ENCODE data around the gene UBC.
"Not testable (repeated sequence)": the region's sequence is repeated elsewhere in the genome, so short reads cannot be mapped to it uniquely, and the experiment has no call there.

UBC gene

GRCh38 chr12:124914392-124915238, at the start of gene UBC:
Gene UBC, minus strand, starts transcription at chr12:124914650. Its CDS starts 879 bp downstream, at chr12:124913771.
- no peak for DNase-seq

GRCh38 chr12:124963211-124963610, 48.8 kb upstream of the UBC start:
- DNase-seq = no peak

GRCh38 chr12:124961055-124961454, 46.6 kb upstream of the UBC start:
- DNase-seq = no peak

GRCh38 chr12:124956571-124956970, 42.1 kb upstream of the UBC start:
- DNase-seq = no peak

- no peak for DNase-seq
Measured at GRCh38 chr12:124954771-124955170, 40.3 kb upstream of the UBC start.

GRCh38 chr12:124953689-124954405, 39.4 kb upstream of the UBC start:
- DNase-seq = no peak

- DNase-seq = no peak
Measured at GRCh38 chr12:124952801-124953200, 38.4 kb upstream of the UBC start.

- DNase-seq = no peak
Measured at GRCh38 chr12:124952295-124952694, 37.8 kb upstream of the UBC start.

GRCh38 chr12:124949779-124950728, 35.6 kb upstream of the UBC start:
- DNase-seq = no peak

- no peak for DNase-seq
Measured at GRCh38 chr12:124949066-124949465, 34.6 kb upstream of the UBC start.

- DNase-seq = no peak
Measured at GRCh38 chr12:124947561-124948398, 33.3 kb upstream of the UBC start.

GRCh38 chr12:124947013-124947412, 32.6 kb upstream of the UBC start:
- no peak for DNase-seq

- DNase-seq = no peak
Measured at GRCh38 chr12:124946447-124946793, 32.0 kb upstream of the UBC start.

- DNase-seq = no peak
Measured at GRCh38 chr12:124941170-124941527, 26.7 kb upstream of the UBC start.

GRCh38 chr12:124940393-124941169, 26.1 kb upstream of the UBC start:
- no peak for DNase-seq

- DNase-seq = no peak
Measured at GRCh38 chr12:124940143-124940392, 25.6 kb upstream of the UBC start.

- no peak for DNase-seq
Measured at GRCh38 chr12:124939421-124940142, 25.1 kb upstream of the UBC start.

- DNase-seq = no peak
Measured at GRCh38 chr12:124939079-124939420, 24.6 kb upstream of the UBC start.

- DNase-seq = no peak
Measured at GRCh38 chr12:124938587-124938986, 24.1 kb upstream of the UBC start.

GRCh38 chr12:124938108-124938507, 23.7 kb upstream of the UBC start:
- no peak for DNase-seq

GRCh38 chr12:124931528-124931927, 17.1 kb upstream of the UBC start:
- DNase-seq = not testable (repeated sequence)

Data from NCI-H1436 treated with DMSO at 0.1 percent for 48 hours (cell line).